Loucy (cell line): ENCODE measurements around the gene SYT13.

ENCODE experiments used
- EZH2phosphoT487 ChIP-seq: fragments of 200-600 bp; IDR thresholded peaks from 2 replicates; pipeline ENCODE4 v1.6.1; 2018; ENCODE audit warnings: antibody characterized with exemption, mild to moderate bottlenecking, moderate library complexity, borderline replicate concordance
- TF ChIP-seq, protein P1 (sequence below): fragments of 200-600 bp; sonication (generic); conservative IDR thresholded peaks from 2 replicates; pipeline ENCODE4 v1.5.1; 2014; ENCODE audit warnings: mild to moderate bottlenecking, antibody characterized with exemption, low read length

- TF ChIP-seq, protein P1, sequence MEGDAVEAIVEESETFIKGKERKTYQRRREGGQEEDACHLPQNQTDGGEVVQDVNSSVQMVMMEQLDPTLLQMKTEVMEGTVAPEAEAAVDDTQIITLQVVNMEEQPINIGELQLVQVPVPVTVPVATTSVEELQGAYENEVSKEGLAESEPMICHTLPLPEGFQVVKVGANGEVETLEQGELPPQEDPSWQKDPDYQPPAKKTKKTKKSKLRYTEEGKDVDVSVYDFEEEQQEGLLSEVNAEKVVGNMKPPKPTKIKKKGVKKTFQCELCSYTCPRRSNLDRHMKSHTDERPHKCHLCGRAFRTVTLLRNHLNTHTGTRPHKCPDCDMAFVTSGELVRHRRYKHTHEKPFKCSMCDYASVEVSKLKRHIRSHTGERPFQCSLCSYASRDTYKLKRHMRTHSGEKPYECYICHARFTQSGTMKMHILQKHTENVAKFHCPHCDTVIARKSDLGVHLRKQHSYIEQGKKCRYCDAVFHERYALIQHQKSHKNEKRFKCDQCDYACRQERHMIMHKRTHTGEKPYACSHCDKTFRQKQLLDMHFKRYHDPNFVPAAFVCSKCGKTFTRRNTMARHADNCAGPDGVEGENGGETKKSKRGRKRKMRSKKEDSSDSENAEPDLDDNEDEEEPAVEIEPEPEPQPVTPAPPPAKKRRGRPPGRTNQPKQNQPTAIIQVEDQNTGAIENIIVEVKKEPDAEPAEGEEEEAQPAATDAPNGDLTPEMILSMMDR = no peak
- TF ChIP-seq EZH2phosphoT487 = no peak
Measured at GRCh38 chr11:45294499-45294898, 8.4 kb upstream of the SYT13 start.
